ENCODE results near the gene BCL2L15. TPM values are rescaled to one million over a fixed set of nuclear protein-coding genes. Genes with fewer than 3 reads are reported as not detected.

BCL2L15 gene
- 0.16 and 0.67 TPM in 2 replicates for total RNA-seq
- long read RNA-seq: 0 reads

DNA sequence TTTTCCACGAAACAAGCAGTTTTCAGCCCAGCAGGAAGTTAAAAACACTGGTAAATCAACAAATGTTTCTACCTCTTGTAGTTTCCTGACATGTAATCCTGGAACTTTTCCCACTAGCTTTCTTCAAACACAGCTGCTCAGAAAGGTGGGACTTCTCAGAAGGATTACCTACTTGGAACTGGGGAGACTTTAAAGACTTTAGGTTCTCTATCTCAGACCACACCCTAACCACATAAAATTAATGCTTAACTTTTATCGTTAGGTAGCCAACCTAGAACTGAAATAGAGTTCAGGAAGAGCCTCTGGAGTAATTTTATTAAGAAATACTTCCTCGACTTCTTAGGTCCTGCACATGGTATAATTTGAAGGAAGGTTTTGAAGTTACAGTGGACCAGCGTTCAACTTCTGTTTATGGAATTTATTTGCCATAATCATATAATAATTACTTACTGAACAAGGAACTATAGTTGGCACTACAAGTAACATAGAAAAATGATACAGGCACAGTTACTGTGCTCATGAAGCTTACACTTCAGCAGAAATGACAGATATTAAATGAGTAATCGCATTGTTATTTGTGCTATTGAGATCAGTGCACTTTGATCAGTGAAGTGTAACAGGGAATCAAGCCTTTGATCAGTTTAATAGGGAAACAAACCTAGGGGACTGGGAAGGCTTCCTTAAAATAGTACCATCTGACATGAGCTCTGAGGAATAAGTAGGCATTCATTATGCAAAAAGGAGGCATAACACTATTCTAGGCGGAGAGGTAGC, at the start of gene BCL2L15:
TSS of gene BCL2L15 (minus strand) at position 180 of the 774 bp plus-strand sequence. CDS start 206 bp downstream, outside the sequence.
- Mint-ChIP-seq H3K27ac (no peak within 1 kb of the TSS), H3K27me3 (no peaks in the 10 kb centered on the region), H3K4me1 (ENCODE audit: low read depth) (no peaks in the 10 kb centered on the region), H3K9me3 (ENCODE audit: low read depth) (no peaks in the 10 kb centered on the region), H3K36me3 (ENCODE audit: insufficient read depth) (no peaks in the 10 kb centered on the region), H3K4me3 (ENCODE audit: low read depth) (no peak within 1 kb of the TSS)
- DNase-seq (ENCODE audit: low spot score, unreplicated experiment): no peak
- TF ChIP-seq, protein P1, sequence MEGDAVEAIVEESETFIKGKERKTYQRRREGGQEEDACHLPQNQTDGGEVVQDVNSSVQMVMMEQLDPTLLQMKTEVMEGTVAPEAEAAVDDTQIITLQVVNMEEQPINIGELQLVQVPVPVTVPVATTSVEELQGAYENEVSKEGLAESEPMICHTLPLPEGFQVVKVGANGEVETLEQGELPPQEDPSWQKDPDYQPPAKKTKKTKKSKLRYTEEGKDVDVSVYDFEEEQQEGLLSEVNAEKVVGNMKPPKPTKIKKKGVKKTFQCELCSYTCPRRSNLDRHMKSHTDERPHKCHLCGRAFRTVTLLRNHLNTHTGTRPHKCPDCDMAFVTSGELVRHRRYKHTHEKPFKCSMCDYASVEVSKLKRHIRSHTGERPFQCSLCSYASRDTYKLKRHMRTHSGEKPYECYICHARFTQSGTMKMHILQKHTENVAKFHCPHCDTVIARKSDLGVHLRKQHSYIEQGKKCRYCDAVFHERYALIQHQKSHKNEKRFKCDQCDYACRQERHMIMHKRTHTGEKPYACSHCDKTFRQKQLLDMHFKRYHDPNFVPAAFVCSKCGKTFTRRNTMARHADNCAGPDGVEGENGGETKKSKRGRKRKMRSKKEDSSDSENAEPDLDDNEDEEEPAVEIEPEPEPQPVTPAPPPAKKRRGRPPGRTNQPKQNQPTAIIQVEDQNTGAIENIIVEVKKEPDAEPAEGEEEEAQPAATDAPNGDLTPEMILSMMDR (IDR thresholded peaks at IDR 0.05; ENCODE audit: unreplicated experiment): no peak

DNA sequence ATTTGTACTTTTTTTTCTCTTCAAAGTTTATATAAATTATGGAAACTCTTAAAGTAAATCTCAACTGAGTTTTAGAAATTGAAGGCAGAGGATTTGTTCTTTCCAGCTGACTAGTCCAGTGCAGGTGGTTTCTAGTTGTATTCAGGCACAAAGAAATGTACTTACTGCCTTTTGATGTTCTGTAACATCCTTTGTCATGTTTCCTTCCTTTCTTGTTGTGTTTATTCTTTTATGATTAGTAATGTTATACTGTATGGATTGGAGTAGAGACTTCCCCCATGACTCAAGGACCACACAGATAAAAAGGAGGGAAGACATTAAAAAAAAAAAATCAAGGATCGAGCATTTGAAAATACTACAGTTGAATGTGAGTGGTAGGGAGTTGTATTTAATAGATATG, 49.8 kb upstream of the BCL2L15 start:
- no peaks in the 10 kb centered on the region for H3K9me3 Mint-ChIP-seq (ENCODE audit: low read depth)
- no peaks in the 10 kb centered on the region for H3K27me3 Mint-ChIP-seq
- no peak overlapping the region for H3K27ac Mint-ChIP-seq
- TF ChIP-seq, protein P1 (IDR thresholded peaks at IDR 0.05; ENCODE audit: unreplicated experiment): no peak
- DNase-seq (ENCODE audit: low spot score, unreplicated experiment): no peak
- H3K4me1 Mint-ChIP-seq (ENCODE audit: low read depth): peaks cover 22% of the 10 kb centered on the region
- H3K36me3 Mint-ChIP-seq (ENCODE audit: insufficient read depth): peaks cover 7% of the 10 kb centered on the region
- H3K4me3 Mint-ChIP-seq (ENCODE audit: low read depth): no peak overlapping the region

DNA sequence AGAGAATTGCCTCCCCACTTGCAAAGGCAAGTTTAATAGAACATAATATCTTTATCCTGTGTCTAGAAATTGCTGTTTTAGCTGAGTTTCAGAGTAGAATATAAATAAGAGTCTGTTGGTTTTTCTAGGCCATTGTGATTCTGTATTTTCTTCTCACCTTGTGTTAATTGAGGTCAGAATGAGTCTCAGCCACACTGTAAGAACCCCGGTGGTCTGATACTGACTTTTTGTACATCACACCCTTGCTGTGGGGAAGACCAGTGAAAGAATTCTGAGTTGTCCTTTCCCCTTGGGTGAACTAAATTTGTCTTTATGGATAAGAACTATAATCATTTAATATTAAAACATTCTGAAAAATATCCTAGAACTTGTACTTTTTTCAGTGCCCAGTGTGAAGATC, 48.6 kb upstream of the BCL2L15 start:
- Mint-ChIP-seq H3K27ac (no peak overlapping the region), H3K27me3 (no peaks in the 10 kb centered on the region), H3K4me3 (ENCODE audit: low read depth) (no peak overlapping the region), H3K36me3 (ENCODE audit: insufficient read depth) (peaks cover 1% of the 10 kb centered on the region), H3K9me3 (ENCODE audit: low read depth) (no peaks in the 10 kb centered on the region), H3K4me1 (ENCODE audit: low read depth) (peaks cover 33% of the 10 kb centered on the region)
- no peak for DNase-seq (ENCODE audit: low spot score, unreplicated experiment)
- TF ChIP-seq, protein P1 (IDR thresholded peaks at IDR 0.05; ENCODE audit: unreplicated experiment): no peak

DNA sequence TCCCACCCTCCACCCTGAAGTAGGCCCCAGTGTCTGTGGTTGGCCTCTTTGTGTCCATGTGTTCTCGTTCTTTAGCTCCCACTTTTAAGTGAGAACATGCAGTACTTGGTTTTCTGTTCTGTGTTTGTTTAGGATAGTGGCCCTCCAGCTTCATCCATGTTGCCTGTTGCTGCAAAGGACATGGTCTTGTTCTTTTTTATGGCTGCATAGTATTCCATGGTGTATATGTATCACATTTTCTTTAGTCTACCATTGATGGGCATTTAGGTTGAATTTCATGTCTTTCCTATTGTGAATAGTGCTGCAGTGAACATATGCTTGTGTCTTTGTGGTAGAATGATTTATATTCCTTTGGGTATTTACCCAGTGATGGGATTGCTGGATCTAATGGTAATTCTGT, 47.8 kb upstream of the BCL2L15 start:
- H3K4me1 Mint-ChIP-seq (ENCODE audit: low read depth): peaks cover 40% of the 10 kb centered on the region
- TF ChIP-seq, protein P1 (IDR thresholded peaks at IDR 0.05; ENCODE audit: unreplicated experiment): no peak
- H3K36me3 Mint-ChIP-seq (ENCODE audit: insufficient read depth): peaks cover 1% of the 10 kb centered on the region
- no peaks in the 10 kb centered on the region for H3K27me3 Mint-ChIP-seq
- no peak overlapping the region for H3K4me3 Mint-ChIP-seq (ENCODE audit: low read depth)
- H3K27ac Mint-ChIP-seq: no peak overlapping the region
- DNase-seq (ENCODE audit: low spot score, unreplicated experiment): no peak
- H3K9me3 Mint-ChIP-seq (ENCODE audit: low read depth): no peaks in the 10 kb centered on the region

DNA sequence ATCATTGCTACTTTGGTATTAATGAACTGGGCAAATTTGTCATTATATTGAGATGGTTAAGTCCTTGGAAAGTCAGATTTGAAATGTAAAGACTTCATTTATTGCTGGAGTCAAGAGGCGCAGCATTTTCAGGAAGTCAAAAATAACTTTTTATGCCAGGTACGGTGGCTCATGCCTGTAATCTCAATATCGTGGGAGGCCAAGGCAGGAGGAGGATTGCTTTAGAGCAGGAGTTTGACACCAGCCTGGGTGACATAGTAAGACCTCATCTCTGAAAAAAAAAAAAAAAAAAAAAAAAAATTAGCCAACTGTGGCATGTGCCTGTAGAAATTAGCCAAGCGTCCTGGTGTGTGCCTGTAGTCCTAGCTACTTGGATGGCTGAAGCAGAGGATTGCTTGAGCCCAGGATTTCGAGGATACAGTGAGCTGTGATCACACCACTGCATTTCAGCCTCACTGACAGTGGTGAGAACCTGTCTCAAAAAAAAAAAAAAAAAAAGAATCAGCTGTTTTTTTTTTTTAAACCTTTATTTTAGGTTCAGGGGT, 47.2 kb upstream of the BCL2L15 start:
- Mint-ChIP-seq H3K27ac (no peak overlapping the region), H3K9me3 (ENCODE audit: low read depth) (no peaks in the 10 kb centered on the region), H3K36me3 (ENCODE audit: insufficient read depth) (peaks cover 1% of the 10 kb centered on the region), H3K4me1 (ENCODE audit: low read depth) (peaks cover 40% of the 10 kb centered on the region), H3K4me3 (ENCODE audit: low read depth) (no peak overlapping the region), H3K27me3 (no peaks in the 10 kb centered on the region)
- DNase-seq (ENCODE audit: low spot score, unreplicated experiment): no peak
- TF ChIP-seq, protein P1 (IDR thresholded peaks at IDR 0.05; ENCODE audit: unreplicated experiment): no peak

Data from progenitor cell of endocrine pancreas (in vitro differentiated cells).